Astrocyte of the cerebellum (primary cell): ENCODE data around the gene STK40.

Source experiments
- DNase-seq: peaks from one replicate; pipeline ENCODE4 v3.0.0-alpha.2; 2011; ENCODE audit warnings: low read depth
- H3K4me3 ChIP-seq: 2 replicates; pipeline ENCODE4 v1.5.1; 2011; ENCODE audit warnings: mild to moderate bottlenecking, low read depth, low read length, moderate library complexity
- CTCF ChIP-seq: IDR thresholded peaks from 2 replicates; pipeline ENCODE4 v1.5.1; 2012; ENCODE audit warnings: low read length, low read depth, moderate library complexity, mild to moderate bottlenecking; ENCODE audit errors: missing control alignments
- in situ Hi-C: cut with HindIII; loops from 2 replicates; pipeline ENCODE4 v1.10.0; 2017; ENCODE audit warnings: low sequenced_read_pairs

The STK40 gene

DNA sequence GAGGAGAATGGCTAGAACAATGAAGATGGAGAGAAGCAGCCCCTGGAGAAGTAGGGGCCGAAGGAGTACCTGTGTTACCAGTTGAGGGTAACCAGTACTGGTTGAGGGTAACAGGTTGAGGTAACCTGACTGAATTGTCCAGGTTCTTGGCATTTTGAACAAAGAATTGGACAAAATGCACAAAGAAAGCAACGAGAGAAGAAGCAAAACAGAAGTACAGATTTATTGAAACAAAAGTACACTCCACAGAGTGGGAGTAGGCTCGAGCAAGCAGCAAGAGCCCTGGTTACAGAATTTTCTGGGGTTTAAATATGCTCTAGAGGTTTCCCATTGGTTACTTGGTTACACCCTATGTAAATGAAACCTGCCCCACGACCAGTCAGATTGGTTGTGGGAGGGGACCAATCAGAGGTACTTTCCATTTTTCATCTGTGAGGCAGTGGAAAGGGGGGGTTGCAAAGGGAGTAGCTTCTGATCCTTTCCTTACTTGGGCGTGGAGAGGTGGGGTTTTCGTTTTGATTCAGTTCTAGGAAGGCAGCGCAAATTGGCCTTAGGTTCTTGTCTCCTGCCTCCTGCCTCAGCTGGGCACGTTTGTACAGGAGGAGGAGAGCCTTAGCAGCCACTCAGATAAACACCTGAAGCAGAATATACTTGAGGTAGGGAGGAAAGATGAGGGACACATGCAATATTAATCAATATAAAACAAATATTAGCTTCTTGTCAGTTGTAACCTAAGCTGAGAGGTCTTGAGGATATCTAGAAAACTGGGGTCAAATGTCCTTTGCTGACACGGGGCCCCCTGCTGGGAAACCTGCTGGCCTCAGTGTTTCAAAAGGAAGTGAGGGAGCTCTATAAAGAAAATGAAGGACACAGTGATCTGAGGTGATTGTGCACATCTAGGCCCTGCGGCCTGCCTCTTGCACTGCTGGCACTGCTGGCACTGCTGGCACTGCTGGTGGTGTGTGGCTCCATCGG lies 26.2 kb upstream of the STK40 start:
- no peak overlapping the region for H3K4me3 ChIP-seq
- TF ChIP-seq CTCF, result no peak
- in situ Hi-C loops, result no loop called here
- DNase-seq, result no peak

DNA sequence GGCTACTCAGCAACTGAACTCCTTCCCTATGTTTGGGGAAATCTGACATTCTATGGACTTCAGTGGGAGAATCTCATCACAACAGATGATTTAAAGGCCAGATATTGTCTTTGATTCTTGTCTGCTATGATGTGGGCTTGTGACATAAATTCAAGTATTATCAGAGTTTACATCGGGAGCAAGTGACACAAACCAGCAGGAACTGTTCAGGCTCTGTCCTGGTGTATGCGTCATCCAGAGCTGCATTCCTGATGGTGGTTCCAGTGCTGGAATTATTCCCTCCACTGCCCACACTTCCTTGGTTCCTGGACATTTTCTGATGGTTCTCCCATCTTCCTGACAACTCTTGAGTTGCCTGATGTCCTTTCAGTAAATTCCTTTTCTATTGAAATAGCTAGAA lies 22.8 kb upstream of the STK40 start:
- no peak for DNase-seq
- no peak for TF ChIP-seq CTCF
- in situ Hi-C loops, result no loop called here
- no peak overlapping the region for H3K4me3 ChIP-seq

GRCh38 chr1:36406440-36406839 lies 20.7 kb upstream of the STK40 start:
- in situ Hi-C loops, result no loop called here
- no peak for DNase-seq
- no peak overlapping the region for H3K4me3 ChIP-seq
- no peak for TF ChIP-seq CTCF

DNA sequence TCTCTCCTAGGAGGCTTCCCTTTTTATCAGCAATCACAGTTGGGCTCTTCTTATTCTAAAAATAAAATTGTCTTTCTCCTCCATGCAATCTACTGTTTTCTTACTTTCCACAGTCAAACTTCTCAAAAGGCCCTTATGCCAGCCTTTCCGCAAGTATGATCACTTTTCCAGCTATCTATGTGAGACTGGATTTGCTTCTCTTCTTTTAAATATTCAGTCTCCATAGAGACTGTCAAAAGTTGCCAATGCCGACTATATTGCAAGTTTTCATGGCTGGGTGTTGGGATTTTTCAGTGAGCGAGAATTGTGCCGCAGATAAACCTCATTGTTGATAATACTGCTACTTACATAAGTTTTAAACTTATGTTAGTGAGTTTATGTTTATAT lies 16.8 kb upstream of the STK40 start:
- no peak for TF ChIP-seq CTCF
- DNase-seq, result no peak
- no peak overlapping the region for H3K4me3 ChIP-seq
- in situ Hi-C loops, result no loop called here

DNA sequence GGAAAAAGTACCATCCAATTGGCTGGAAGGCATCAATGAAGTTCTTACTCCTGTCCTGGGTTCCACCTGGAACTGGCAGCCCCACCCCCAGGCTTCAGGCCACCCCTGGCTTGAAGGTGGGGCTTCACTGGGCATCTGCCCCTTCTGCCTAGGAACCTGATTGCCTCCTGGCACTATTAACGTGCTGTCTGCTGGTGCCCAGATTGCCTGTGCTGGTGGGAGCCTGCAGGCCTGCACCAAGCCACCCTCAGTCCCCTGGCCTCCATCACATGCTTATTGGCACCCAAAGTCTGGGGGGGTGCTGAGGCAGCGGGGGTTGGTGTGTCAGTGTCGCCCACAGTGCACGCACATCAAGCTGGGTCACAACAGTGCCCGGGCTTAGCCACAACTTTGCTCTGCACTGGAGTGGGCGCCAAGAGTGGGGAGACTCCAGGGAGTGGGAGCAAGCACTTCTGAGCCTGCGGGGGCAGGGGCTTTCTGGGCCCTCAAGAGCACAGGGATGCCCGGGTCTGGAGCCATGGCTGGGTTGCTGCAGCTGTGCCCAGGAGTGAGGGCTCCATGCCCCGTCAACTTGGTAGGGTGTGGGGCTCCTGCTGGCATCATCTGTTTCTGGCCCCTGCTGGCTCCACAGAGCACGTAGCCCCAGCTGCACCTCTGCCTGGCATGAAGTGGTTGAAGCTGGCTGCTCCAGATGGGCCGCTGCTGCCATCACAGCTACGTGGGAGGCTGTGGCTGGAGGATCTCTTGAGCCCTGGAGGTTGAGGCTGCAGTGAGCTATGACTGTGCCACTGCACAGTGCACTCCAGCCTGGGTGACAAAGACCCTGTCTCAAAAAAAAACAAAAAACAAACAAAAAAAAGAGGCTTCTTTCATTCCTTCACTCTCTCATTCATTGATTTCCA lies 16.1 kb upstream of the STK40 start:
- in situ Hi-C loops, result no loop called here

More for the DNA sequence above, 16.1 kb upstream of the STK40 start:
- no peak for DNase-seq
- H3K4me3 ChIP-seq, result no peak overlapping the region
- TF ChIP-seq CTCF, result no peak
